Measurements from ENCODE around the gene NLRC4.

Gene NLRC4

DNA sequence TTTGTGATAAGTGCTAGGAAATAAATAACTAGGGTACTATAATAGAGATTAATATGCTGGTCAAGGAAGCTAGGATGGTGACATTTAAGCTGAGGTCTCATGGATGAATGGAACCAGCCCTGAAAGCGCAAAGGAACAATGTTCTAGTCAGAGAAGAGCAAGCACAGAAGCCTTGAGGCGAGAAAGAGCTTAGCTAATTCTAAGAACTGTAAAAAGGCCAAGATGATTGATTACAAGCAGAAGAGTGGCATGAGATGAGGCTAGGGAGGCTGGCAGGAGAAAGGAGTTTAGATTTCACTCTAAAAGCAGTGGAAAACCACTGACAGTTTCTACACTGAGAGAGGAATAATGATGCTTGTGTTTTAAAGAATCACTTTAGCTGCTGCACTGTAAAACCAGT, 9.6 kb upstream of the NLRC4 start:
- H3K36me3 ChIP-seq (ENCODE audit: control insufficient read depth, insufficient read depth, low read length) = no peaks in the 10 kb centered on the region
- DNase-seq (ENCODE audit: extremely low read depth, insufficient read length) = no peak
- no peak overlapping the region for H3K4me3 ChIP-seq (replicated peaks; ENCODE audit: low read depth, low read length)

DNA sequence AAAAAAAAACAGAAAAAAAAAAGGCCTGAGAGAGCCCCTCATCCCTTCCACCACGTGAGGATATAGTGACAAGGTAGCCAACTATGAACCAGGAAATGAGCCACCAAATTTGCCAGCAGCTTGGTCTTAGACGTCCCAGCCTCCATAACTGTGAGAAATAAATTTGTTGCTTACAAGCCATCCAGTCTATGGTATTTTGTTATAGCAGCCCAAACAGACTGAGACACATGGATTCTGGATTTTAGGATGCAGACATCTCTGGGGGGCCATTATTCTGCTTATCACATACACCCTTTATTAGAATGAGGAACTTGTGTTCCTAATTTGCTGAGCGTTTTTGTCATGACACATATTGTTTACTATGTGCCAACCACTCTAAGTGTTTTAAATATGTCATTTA, 7.6 kb upstream of the NLRC4 start:
- Histone ChIP-seq H3K4me3 (replicated peaks; ENCODE audit: low read depth, low read length) (no peak overlapping the region), H3K27me3 (replicated peaks; ENCODE audit: control insufficient read depth, insufficient read depth, low read length) (no peaks in the 10 kb centered on the region), H3K36me3 (ENCODE audit: control insufficient read depth, insufficient read depth, low read length) (no peaks in the 10 kb centered on the region)
- TF ChIP-seq, protein P1, sequence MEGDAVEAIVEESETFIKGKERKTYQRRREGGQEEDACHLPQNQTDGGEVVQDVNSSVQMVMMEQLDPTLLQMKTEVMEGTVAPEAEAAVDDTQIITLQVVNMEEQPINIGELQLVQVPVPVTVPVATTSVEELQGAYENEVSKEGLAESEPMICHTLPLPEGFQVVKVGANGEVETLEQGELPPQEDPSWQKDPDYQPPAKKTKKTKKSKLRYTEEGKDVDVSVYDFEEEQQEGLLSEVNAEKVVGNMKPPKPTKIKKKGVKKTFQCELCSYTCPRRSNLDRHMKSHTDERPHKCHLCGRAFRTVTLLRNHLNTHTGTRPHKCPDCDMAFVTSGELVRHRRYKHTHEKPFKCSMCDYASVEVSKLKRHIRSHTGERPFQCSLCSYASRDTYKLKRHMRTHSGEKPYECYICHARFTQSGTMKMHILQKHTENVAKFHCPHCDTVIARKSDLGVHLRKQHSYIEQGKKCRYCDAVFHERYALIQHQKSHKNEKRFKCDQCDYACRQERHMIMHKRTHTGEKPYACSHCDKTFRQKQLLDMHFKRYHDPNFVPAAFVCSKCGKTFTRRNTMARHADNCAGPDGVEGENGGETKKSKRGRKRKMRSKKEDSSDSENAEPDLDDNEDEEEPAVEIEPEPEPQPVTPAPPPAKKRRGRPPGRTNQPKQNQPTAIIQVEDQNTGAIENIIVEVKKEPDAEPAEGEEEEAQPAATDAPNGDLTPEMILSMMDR (IDR thresholded peaks at IDR 0.05; ENCODE audit: insufficient read depth, low read length, poor library complexity, severe bottlenecking) = no peak
- no peak for DNase-seq (ENCODE audit: extremely low read depth, insufficient read length)

More for the DNA sequence above, 9.6 kb upstream of the NLRC4 start:
- no peaks in the 10 kb centered on the region for H3K27me3 ChIP-seq (replicated peaks; ENCODE audit: control insufficient read depth, insufficient read depth, low read length)
- TF ChIP-seq, protein P1 (IDR thresholded peaks at IDR 0.05; ENCODE audit: insufficient read depth, low read length, poor library complexity, severe bottlenecking) = no peak

DNA sequence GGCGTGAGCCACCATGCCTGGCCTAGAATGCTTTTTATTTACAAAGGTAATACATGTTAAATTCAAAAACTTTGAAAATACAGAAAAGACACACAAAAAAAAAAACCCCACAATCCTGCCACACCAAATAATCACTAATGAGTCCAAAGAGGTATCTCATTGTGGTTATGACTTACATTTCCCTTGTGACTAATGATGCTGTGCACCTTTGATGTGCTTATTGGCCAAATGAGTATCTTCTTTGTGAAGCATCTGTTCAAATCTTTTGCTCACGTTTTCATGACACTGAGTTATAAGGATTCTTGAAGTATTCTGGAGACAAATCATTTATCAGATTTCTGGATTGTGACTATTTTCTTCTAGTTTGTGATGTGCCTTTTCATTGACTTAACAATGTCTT, 6.4 kb upstream of the NLRC4 start:
- TF ChIP-seq, protein P1 (IDR thresholded peaks at IDR 0.05; ENCODE audit: insufficient read depth, low read length, poor library complexity, severe bottlenecking) = no peak
- no peak overlapping the region for H3K4me3 ChIP-seq (replicated peaks; ENCODE audit: low read depth, low read length)

DNA sequence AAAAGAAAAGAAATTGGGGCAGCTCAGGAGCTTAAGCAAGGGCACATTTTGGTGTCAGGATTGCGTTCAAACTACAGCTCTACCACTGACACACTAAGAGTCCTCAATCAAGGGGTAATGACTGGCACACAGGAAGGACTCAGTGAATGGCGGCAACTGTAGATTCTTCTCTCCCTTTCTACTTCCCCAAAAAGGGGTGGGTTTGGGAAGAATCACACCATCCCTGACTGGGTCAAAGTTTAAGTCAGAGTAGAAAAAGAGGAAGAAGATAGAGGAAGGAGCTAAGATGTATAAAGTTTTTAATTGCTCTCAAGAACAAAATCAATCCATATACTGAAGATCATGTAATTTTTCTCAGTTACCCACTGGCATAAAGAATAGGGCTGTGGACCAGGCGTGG, 2.6 kb downstream of the NLRC4 start:
- no peak for DNase-seq (ENCODE audit: extremely low read depth, insufficient read length)
- H3K36me3 ChIP-seq (ENCODE audit: control insufficient read depth, insufficient read depth, low read length) = no peaks in the 10 kb centered on the region
- TF ChIP-seq, protein P1 (IDR thresholded peaks at IDR 0.05; ENCODE audit: insufficient read depth, low read length, poor library complexity, severe bottlenecking) = no peak
- H3K4me3 ChIP-seq (replicated peaks; ENCODE audit: low read depth, low read length) = no peak overlapping the region
- no peaks in the 10 kb centered on the region for H3K27me3 ChIP-seq (replicated peaks; ENCODE audit: control insufficient read depth, insufficient read depth, low read length)

More for the DNA sequence above, 6.4 kb upstream of the NLRC4 start:
- no peaks in the 10 kb centered on the region for H3K27me3 ChIP-seq (replicated peaks; ENCODE audit: control insufficient read depth, insufficient read depth, low read length)
- no peak for DNase-seq (ENCODE audit: extremely low read depth, insufficient read length)
- H3K36me3 ChIP-seq (ENCODE audit: control insufficient read depth, insufficient read depth, low read length) = no peaks in the 10 kb centered on the region

DNA sequence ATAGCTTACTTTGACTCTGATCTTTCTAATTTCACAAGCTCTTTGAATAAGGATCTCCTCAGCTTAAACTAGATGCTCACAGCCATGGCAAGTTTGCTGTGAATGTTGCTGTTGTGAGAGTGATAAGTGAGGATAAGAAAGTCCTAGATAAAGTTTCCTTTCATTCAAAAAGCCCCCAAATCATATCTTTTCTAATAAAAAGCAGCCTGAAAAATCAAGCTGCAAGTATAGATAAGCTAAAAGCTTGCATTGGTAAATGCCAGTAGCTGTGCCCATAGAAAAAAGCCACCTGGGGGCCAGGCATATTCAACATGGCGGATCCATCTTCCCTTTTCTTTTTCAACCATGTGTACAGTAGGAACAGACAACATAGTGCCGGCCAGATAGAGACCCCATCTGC, 4.3 kb downstream of the NLRC4 start:
- no peak overlapping the region for H3K4me3 ChIP-seq (replicated peaks; ENCODE audit: low read depth, low read length)
- H3K27me3 ChIP-seq (replicated peaks; ENCODE audit: control insufficient read depth, insufficient read depth, low read length) = no peaks in the 10 kb centered on the region
- no peak for DNase-seq (ENCODE audit: extremely low read depth, insufficient read length)
- H3K36me3 ChIP-seq (ENCODE audit: control insufficient read depth, insufficient read depth, low read length) = no peaks in the 10 kb centered on the region
- TF ChIP-seq, protein P1 (IDR thresholded peaks at IDR 0.05; ENCODE audit: insufficient read depth, low read length, poor library complexity, severe bottlenecking) = no peak

DNA sequence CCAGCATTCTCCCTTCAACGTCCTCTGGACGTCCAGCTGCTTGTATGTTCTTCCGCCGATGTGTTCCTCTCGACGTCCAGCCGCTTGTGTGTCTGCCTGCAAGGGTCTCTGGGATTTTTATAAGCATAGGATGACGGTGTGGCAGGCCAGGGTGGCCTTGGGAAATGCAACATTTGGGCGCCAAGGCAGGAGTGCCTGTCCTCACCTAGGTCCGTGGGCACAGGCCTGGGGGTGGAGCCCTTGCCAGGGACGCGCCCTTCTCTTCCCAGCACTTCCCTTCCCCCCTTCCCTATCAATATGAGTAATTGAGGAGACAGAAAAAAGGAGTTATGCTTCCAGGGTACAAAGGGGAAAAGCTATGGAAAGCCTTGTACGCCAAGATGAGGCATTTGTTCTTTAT, 6.4 kb downstream of the NLRC4 start:
- H3K4me3 ChIP-seq (replicated peaks; ENCODE audit: low read depth, low read length) = no peak overlapping the region
- TF ChIP-seq, protein P1 (IDR thresholded peaks at IDR 0.05; ENCODE audit: insufficient read depth, low read length, poor library complexity, severe bottlenecking) = no peak
- H3K27me3 ChIP-seq (replicated peaks; ENCODE audit: control insufficient read depth, insufficient read depth, low read length) = no peaks in the 10 kb centered on the region
- no peak for DNase-seq (ENCODE audit: extremely low read depth, insufficient read length)
- no peaks in the 10 kb centered on the region for H3K36me3 ChIP-seq (ENCODE audit: control insufficient read depth, insufficient read depth, low read length)

Measured in GM06990 (cell line).